GM10266 (cell line): ENCODE results near the gene MTNR1B.
A peak's percentile ranks its signal among the peaks of the same experiment; 100 is the strongest.

Experiments
- DNase-seq: peaks from one replicate; pipeline ENCODE4 v3.0.0; 2012; ENCODE audit errors: extremely low spot score
- TF ChIP-seq, protein P1 (sequence below): IDR thresholded peaks from 2 replicates; pipeline ENCODE4 v1.5.1; 2012; ENCODE audit warnings: mild to moderate bottlenecking, low read depth; ENCODE audit not compliant: control insufficient read depth, insufficient read depth; ENCODE audit errors: missing control alignments

The MTNR1B gene

DNA sequence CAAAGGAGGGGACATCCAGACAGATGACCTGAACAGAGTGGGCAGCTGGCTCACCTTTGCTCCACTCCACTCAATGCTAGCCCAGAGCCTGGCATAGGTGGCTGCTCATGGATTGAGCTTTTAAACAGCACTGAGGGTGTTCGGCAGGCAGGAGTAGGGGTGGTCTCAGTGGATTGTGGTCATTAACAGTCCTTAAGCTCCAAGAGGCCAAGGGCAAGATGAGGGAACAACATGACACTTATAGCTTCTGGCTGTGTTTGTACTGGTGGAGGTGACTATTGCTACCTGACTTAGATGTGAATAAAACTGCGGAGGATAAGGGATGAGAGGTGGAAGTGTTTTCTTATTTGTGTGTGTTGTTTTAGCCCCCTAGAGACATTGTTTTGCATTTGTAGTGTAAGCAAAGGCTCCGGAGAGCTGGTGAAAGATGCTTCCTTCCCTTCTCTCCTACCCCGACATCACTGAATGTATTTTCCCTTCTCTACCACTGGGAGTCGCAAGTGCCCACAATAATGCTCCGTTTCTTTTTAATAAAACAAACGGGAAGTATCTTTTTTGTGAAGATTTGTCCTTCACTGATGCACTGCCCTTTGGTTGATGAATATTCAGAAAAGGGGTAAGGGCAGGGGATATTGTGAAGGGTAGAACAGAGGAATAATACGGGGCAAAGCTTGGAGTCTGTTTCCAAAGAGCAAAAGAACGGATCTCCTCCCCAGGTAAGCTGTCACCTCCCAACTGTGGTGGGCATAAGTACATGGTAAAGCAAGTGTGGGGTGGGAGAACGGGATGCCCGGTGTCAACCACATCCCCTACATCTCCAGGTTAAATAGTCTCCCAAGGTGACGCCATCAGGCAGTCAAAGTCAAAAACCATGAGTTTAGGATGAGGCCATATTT lies 27.5 kb upstream of the MTNR1B start:
- TF ChIP-seq, protein P1, sequence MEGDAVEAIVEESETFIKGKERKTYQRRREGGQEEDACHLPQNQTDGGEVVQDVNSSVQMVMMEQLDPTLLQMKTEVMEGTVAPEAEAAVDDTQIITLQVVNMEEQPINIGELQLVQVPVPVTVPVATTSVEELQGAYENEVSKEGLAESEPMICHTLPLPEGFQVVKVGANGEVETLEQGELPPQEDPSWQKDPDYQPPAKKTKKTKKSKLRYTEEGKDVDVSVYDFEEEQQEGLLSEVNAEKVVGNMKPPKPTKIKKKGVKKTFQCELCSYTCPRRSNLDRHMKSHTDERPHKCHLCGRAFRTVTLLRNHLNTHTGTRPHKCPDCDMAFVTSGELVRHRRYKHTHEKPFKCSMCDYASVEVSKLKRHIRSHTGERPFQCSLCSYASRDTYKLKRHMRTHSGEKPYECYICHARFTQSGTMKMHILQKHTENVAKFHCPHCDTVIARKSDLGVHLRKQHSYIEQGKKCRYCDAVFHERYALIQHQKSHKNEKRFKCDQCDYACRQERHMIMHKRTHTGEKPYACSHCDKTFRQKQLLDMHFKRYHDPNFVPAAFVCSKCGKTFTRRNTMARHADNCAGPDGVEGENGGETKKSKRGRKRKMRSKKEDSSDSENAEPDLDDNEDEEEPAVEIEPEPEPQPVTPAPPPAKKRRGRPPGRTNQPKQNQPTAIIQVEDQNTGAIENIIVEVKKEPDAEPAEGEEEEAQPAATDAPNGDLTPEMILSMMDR, result peak; percentile 69
- peak; percentile 62 for DNase-seq

DNA sequence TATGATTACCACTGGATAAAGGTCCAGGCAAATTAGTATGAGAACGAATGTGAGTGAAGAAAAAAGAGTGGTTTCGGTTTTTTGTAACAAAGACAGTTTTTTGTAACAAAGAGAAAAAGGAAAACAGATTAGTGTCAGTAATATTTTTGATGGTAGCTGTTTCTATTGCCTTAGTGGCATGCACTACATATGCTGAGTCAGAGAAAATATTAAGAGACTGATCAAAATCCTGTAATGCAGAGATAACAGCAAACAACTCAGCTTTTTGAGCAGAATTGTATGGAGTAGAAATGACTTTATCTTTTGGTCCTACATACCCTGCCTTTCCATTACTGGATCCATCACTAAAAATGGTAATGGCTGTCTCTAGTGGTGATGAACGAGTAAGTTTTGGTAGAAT lies 22.7 kb upstream of the MTNR1B start:
- no peak for DNase-seq
- TF ChIP-seq, protein P1, result no peak

DNA sequence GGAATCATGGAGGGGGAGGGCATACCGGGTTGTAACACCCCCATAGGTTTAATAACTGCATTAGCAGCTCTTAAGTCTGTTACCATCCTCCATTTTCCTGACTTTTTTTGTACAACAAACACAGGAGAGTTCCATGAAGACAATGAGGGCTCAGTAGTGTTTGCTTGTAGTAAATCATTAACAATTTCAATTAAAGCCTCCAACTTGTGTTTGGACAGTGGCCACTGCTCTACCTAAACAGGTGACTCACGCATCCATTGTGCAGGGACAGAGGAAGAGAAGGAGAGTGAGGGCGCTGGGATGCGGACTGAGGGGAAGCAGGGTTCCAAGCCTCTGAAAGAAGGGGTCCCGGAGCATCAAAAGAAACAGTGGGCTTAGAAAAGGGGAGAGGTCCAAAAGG lies 21.3 kb upstream of the MTNR1B start:
- no peak for DNase-seq
- TF ChIP-seq, protein P1, result no peak

DNA sequence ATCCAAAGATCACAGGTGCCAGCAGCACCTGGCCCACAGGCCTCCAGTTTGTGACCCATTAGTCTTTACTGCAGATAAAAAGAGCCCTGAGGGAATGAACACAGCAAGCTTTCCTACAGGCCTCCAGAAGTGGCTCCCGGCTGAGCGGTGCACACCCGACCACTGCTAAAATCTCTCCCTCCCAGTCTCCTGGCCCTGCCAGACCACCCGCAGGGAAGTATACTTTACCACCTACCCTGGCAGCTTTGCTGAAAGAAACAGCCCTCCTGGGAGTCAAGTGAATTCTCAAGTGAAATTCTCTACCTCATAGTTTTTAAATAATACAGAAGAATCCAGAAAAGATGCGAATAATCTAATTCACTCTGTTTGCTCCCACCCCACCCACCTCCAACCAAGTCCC lies 15.4 kb upstream of the MTNR1B start:
- TF ChIP-seq, protein P1, result no peak
- DNase-seq, result no peak

DNA sequence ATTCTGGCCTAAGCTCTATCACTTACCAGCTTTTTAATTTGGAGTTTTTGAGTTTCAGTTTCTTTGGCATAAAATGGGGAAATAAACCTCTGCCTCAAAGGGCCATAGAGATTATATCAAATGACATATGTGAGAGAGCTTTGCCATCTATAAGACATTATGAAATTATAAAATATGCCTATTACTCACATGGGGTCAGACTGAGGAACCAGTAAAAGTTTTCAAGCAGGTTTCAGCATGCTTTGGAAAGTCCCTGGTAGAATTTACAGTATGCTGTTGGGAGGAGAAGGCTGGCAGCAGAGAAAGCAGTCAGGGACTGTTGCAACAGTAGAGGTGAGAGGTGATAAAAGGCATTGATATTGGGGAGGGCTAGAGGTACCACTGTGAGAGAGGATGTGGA lies 13.6 kb upstream of the MTNR1B start:
- TF ChIP-seq, protein P1, result no peak
- no peak for DNase-seq

DNA sequence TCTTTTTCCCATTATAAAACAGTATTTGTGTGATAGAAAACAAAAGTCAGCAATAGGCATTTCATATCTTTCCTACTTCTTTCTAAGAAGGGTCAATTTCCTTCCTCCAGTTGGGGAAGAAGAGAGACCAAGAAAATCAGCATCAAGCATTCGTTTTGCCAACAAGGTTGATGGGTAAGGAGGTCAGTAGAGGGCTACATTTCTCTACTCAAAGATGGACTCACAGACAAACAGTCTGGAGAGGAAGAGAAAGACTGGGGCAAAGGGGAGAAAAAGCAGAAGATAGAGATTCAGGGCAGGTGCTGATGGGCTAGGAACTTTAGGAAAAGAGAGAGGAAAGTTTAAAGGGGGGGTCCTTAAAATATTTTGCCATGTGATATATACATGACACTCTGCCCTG lies 8.6 kb upstream of the MTNR1B start:
- TF ChIP-seq, protein P1, result no peak
- DNase-seq, result no peak

DNA sequence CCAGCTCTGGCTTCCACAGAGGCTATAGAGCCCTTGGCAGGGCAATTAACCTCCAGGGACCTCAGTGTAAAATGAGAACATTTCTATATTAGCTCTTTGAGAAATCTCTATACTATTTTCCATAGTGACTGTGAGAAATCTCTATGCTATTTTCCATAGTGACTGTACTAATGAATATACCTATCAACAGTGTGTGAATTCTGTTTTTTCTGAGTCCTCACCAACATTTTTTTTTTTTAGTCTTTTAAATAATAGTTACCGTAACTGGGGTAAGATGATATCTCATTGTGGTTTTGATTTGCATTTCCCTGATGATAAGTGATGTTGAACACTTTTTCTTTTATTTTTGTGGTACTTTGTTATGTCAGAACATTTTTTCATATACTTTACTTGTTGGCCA lies 7.0 kb upstream of the MTNR1B start:
- DNase-seq, result no peak
- TF ChIP-seq, protein P1, result no peak
